ENCODE data around the gene BZW1.

The BZW1 gene

GRCh38 chr2:200873560-200873959 lies 61.9 kb downstream of the BZW1 start:
- no peak for DNase-seq (ENCODE audit: low read depth, low spot score)
